Measurements from ENCODE around the gene CARS2.

Gene CARS2

GRCh38 chr13:110651271-110651670, 54.6 kb downstream of the CARS2 start:
- no peaks in the 10 kb centered on the region for H3K27me3 Mint-ChIP-seq (ENCODE audit: low read depth)
- peaks cover 3% of the 10 kb centered on the region for H3K9me3 Mint-ChIP-seq
- H3K4me3 Mint-ChIP-seq = no peak overlapping the region
- H3K4me1 Mint-ChIP-seq = no peaks in the 10 kb centered on the region
- H3K27ac Mint-ChIP-seq = no peak overlapping the region
- no peak for TF ChIP-seq CTCF (IDR thresholded peaks at IDR 0.05; ENCODE audit: unreplicated experiment in 3 of 3)
- H3K36me3 Mint-ChIP-seq (ENCODE audit: low read depth) = peaks cover 44% of the 10 kb centered on the region

- no peaks in the 10 kb centered on the region for H3K9me3 Mint-ChIP-seq
- no peak for TF ChIP-seq CTCF (IDR thresholded peaks at IDR 0.05; ENCODE audit: unreplicated experiment in 3 of 3)
- H3K4me3 Mint-ChIP-seq = no peak overlapping the region
- no peaks in the 10 kb centered on the region for H3K4me1 Mint-ChIP-seq
- H3K27ac Mint-ChIP-seq = no peak overlapping the region
- peaks cover 36% of the 10 kb centered on the region for H3K36me3 Mint-ChIP-seq (ENCODE audit: low read depth)
- no peaks in the 10 kb centered on the region for H3K27me3 Mint-ChIP-seq (ENCODE audit: low read depth)
Observed at GRCh38 chr13:110650436-110650835, 55.5 kb downstream of the CARS2 start.

GRCh38 chr13:110649551-110649950, 56.4 kb downstream of the CARS2 start:
- Mint-ChIP-seq H3K27me3 (ENCODE audit: low read depth) (no peaks in the 10 kb centered on the region), H3K4me3 (no peak overlapping the region), H3K27ac (no peak overlapping the region), H3K4me1 (no peaks in the 10 kb centered on the region), H3K9me3 (no peaks in the 10 kb centered on the region), H3K36me3 (ENCODE audit: low read depth) (peaks cover 30% of the 10 kb centered on the region)
- TF ChIP-seq CTCF (IDR thresholded peaks at IDR 0.05; ENCODE audit: unreplicated experiment in 3 of 3) = no peak

- Mint-ChIP-seq H3K27me3 (ENCODE audit: low read depth) (no peaks in the 10 kb centered on the region), H3K9me3 (no peaks in the 10 kb centered on the region), H3K4me3 (no peak overlapping the region), H3K36me3 (ENCODE audit: low read depth) (peaks cover 25% of the 10 kb centered on the region), H3K27ac (no peak overlapping the region), H3K4me1 (no peaks in the 10 kb centered on the region)
- no peak for TF ChIP-seq CTCF (IDR thresholded peaks at IDR 0.05; ENCODE audit: unreplicated experiment in 3 of 3)
Observed at GRCh38 chr13:110648848-110649421, 57.0 kb downstream of the CARS2 start.

- Mint-ChIP-seq H3K9me3 (no peaks in the 10 kb centered on the region), H3K36me3 (ENCODE audit: low read depth) (peaks cover 25% of the 10 kb centered on the region), H3K4me1 (peaks cover 1% of the 10 kb centered on the region), H3K27ac (no peak overlapping the region), H3K4me3 (no peak overlapping the region), H3K27me3 (ENCODE audit: low read depth) (no peaks in the 10 kb centered on the region)
- TF ChIP-seq CTCF (IDR thresholded peaks at IDR 0.05; ENCODE audit: unreplicated experiment in 3 of 3) = no peak
Observed at GRCh38 chr13:110648146-110648819, 57.6 kb downstream of the CARS2 start.

GRCh38 chr13:110647365-110647737, 58.6 kb downstream of the CARS2 start:
- peaks cover 30% of the 10 kb centered on the region for H3K36me3 Mint-ChIP-seq (ENCODE audit: low read depth)
- no peak overlapping the region for H3K4me3 Mint-ChIP-seq
- no peak overlapping the region for H3K27ac Mint-ChIP-seq
- no peaks in the 10 kb centered on the region for H3K27me3 Mint-ChIP-seq (ENCODE audit: low read depth)
- peaks cover 8% of the 10 kb centered on the region for H3K4me1 Mint-ChIP-seq
- no peaks in the 10 kb centered on the region for H3K9me3 Mint-ChIP-seq
- TF ChIP-seq CTCF (IDR thresholded peaks at IDR 0.05; ENCODE audit: unreplicated experiment in 3 of 3) = no peak

Data from nephron (organoid).